Adrenal gland (tissue), 5 donors: ENCODE data around the gene HCAR3.

Source experiments
- CTCF ChIP-seq, 6 experiments: fragments of 450-650 bp in 4 of 6; fragments of 200-600 bp in 2 of 6; sonication (generic) in 1 of 6; IDR thresholded peaks; 1 replicate in 5 of 6; 2 replicates in 1 of 6; pipeline versions ENCODE4 v1.5.1 to v1.8.0; 2016 to 2021; ENCODE audit warnings: antibody characterized with exemption in 6 of 6, mild to moderate bottlenecking in 2 of 6, moderate library complexity in 1 of 6
- POLR2A ChIP-seq, 2 donors: fragments of 450-650 bp; IDR thresholded peaks; one replicate each; pipeline ENCODE4 v1.6.1; 2017; ENCODE audit warnings: antibody characterized with exemption in 2 of 2, mild to moderate bottlenecking in 2 of 2, moderate library complexity in 1 of 2
- donor health status: DM: no; HTN: no; CAD: no.

GRCh38 chr12:122754790-122755189 is 38.2 kb upstream of the HCAR3 start:
- no peak for TF ChIP-seq CTCF (IDR thresholded peaks at IDR 0.05)
- no peak for TF ChIP-seq POLR2A (IDR thresholded peaks at IDR 0.05)
